Measurements from ENCODE around the gene ALG12.
A peak's percentile ranks its signal among the peaks of the same experiment; 100 is the strongest.

ALG12 gene

GRCh38 chr22:49929211-49929979, 11.2 kb upstream of the ALG12 start:
- peak; percentile 69 for DNase-seq

DNA sequence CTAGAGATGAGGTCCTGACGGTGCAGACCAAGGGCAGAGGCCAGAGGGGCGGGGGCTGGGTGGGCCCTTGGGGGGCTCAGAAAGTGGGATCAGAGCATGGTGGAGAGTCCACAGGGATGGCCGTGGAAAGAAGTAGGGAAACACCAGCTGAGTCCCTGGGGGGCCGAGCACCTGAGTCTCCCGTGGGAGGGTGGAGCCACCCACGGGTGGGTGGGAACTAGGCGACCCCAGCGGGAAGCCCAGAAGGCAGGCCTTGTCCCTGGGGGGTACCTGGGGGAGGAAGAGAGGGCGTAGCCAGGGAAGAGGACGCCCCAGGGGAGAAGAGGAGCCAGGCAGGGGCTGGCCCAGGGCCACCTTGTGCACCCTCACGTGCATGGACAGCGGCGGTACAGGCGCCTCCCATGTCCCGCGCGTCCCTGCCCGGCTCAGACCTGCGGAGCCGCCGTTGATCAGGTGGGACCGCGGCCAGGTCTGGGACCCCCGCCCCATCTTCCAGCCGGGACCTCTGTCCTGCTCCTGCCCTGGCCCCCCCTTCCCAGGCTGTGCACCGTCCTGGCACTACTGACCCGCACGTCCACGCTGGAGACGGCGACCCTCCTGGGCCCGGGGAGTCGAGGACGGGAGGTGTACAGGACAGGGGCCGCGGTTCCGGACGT, 10.4 kb upstream of the ALG12 start:
- no peak for DNase-seq

DNA sequence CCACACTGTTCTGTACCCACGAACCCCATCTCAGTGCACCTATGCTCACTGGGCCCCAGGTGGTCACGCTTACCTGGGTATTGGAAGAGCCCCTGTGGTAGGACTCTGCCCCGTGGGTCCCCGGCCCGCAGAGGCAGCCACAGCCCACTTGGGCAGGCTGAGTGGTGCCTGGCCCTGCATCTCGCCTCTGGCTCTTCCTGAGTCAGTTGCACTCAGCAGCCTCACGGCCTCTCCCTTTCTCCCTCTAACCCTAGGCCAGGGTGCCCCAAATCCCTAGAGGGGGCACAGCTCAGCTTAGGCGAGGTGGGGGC, 9.9 kb upstream of the ALG12 start:
- DNase-seq = no peak

DNA sequence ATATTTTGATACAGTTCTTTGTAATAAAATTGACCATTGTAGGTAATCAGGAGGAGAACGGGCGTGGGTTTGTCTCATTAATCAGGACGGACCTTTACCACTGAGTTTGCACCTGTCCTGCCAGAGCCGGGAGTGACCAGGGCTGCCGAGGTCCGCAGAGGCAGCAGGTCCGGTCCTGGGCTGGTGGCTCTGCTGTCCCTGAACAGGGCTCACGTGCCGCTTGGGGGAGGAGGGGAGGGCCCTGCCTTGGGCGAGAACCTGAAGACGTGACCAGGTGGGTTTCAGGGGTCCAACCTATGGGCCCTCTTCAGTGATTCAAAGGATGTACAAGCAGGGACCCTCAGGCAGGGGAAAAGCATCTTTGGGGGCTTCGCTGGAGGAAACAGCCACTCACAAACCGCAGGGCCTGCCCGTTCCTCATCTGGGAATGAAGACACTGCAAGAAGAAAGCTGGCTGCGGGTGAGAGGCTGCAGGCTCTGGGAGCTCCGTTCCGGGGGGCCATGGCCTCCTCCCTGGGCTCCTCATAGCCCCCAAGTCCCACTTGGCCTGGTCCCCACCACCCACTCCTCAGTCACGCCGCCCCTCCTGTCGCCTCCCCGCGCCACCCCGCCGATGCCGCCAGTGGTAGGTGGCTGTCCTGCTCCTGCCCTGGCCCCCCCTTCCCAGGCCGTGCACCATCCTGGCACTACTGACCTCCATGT, 9.4 kb upstream of the ALG12 start:
- no peak for DNase-seq

DNA sequence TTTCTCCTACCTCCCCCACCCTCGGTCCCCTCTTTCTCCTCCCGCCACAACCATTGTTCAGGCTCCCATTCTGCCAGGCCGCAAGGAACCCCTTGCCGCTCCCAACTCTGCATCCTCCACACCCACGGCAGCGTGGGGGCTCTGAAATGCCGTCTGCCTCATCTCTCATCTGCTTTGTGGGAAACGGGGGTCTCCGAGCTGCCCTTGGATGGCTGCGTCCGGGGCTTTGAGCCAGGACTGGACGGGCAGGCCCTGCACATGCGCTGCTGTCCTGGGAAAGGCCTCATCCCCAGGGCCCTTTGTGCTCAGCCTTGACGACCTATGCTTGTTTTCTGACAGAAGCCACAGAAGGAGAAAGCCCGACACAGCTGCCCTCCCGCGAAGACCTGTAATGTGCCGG, 8.7 kb upstream of the ALG12 start:
- DNase-seq = no peak

DNA sequence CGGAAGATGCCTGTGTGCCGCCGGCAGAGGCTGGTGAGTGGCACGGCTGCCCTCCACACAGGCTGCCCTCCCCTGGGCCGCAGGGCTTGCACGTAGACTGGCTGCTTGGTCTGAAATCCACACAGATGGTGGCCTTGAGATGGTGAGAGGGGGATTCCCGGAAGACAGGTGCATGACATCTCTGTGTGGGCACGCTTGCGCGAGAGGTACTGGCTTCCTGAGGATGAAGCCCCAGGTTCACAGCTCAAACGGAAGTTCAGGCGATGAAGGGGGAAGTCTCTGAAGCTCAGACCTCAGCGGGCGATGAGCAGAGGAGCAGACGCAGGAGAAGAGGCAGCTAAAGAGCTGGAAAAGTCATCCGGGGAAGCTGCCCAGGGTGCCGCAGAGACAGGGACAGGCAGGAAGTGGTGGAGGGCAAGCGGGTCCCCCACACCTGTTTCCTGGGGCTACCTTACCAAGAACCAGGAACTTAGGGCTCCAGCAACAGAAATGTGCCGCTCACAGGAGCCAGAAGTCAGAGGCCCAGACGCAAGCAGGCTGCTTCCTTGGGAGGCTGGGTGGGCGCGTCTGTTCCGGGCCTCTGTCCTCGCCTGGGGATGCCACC, 7.4 kb upstream of the ALG12 start:
- peak; percentile 55 for DNase-seq

GRCh38 chr22:49924113-49924833, 6.0 kb upstream of the ALG12 start:
- no peak for DNase-seq

GRCh38 chr22:49923445-49923844, 5.2 kb upstream of the ALG12 start:
- peak; percentile 54 for DNase-seq

DNA sequence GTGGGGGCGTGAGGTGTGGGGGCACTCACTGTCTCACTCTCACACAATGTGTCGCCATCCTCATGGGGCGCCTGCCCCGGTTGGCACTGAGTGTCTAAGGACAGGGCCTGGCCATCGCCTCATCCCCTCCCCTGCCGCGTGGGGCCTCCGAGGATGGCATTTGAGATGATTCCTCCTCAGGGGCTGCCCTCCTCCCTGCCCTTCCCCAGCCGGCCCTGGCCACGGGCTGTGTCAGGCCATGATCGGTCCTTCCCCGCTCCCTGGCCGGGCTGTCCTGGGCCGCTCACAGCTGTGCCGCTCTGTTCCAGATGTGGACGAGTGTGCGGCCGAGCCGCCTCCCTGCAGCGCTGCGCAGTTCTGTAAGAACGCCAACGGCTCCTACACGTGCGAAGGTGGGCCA, 4.7 kb upstream of the ALG12 start:
- DNase-seq = no peak

DNA sequence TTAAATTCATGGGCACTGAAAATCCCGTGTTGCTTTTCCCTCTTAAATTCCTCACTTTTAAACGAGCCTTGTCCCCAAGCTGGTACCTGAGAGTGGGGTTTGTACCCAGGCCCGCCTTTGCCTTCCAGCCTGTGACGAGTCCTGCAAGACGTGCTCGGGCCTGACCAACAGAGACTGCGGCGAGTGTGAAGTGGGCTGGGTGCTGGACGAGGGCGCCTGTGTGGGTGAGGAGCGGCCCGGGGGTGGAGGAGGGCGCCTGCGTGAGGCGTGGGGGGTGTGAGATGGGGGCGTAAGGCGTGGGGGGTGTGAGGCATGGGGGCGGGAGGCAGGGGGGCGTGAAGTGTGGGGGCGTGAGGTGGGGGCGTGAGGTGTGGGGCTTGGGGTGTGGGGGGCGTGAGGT, 4.2 kb upstream of the ALG12 start:
- DNase-seq = no peak

DNA sequence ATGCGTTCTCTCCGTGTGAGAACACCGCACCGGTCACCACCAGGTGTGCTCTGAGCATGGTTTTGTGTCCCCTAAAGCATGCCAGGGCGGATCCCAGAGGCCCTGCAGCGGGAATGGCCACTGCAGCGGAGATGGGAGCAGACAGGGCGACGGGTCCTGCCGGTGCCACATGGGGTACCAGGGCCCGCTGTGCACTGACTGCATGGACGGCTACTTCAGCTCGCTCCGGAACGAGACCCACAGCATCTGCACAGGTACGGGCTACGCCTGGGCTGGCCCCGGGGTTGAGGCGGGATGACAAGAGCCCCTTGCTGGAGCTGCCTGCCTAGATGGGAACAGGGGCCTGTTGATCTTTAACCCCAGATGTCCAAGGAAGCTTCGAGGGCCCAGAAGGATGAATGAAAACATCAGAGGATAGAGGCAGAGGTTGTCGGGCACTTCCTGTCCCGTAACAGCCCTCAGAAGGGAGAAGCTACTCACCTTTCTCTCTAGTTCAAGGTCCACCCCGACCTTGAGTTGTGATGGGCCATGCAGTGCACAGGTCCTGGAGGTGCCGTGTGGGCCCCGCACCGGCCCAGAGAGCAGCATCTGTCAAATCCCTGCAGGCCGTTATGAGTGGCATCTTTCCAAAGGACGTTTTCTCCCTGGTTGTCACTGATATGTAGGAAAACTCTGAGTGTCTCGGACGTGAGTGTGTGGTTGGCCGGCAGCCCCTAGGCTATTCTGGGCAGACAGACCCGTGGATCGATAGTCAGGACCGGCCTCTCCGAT, 3.5 kb upstream of the ALG12 start:
- no peak for DNase-seq

DNA sequence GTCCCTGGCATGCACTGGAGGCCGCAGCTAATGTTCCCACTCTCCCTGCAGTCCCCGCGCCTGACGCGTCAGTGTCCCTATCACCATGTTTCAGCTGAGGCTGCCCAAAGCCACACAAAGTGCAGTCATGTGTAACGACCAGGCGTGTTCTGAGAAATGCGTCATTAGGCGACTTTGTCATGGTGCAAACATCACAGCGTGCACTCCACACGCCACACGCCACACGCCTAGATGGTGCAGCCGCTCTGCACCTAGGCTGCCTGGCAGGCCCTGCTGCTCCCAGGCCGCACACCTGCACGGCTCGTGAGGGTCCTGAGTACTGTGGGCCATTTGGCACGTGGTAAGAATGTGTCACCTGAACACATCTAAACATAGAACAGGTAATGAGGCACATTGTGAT, 2.6 kb upstream of the ALG12 start:
- no peak for DNase-seq

- DNase-seq = no peak
These were observed 958 bp upstream of the ALG12 start for GRCh38 chr22:49918911-49919881.

- no peak for DNase-seq
These were observed 1.4 kb downstream of the ALG12 start for GRCh38 chr22:49916831-49917230.

- no peak for DNase-seq
These were observed 2.6 kb downstream of the ALG12 start for GRCh38 chr22:49915610-49916009.

- DNase-seq = no peak
These were observed 4.0 kb downstream of the ALG12 start for GRCh38 chr22:49914256-49914655.

GRCh38 chr22:49913446-49913845, 4.8 kb downstream of the ALG12 start:
- no peak for DNase-seq

GRCh38 chr22:49913026-49913425, 5.2 kb downstream of the ALG12 start:
- DNase-seq = no peak

GRCh38 chr22:49911881-49912625, 6.2 kb downstream of the ALG12 start:
- DNase-seq = no peak
